ENCODE results near the gene MAML2.

MAML2 gene

GRCh38 chr11:96317571-96317970, 25.4 kb downstream of the MAML2 start:
- H3K9ac ChIP-seq (ENCODE audit: low read length) = no peak overlapping the region
- H2AFZ ChIP-seq (ENCODE audit: low read length) = no peak overlapping the region
- no peaks in the 10 kb centered on the region for H3K27me3 ChIP-seq (replicated peaks; ENCODE audit: insufficient read depth, low read length)
- no peaks in the 10 kb centered on the region for H3K9me2 ChIP-seq (replicated peaks; ENCODE audit: insufficient read depth, low read length)
- peaks cover 96% of the 10 kb centered on the region for H3K79me2 ChIP-seq (ENCODE audit: low read length)
- peaks cover 29% of the 10 kb centered on the region for H3K4me1 ChIP-seq (ENCODE audit: low read length)
- H3F3A ChIP-seq (ENCODE audit: insufficient read depth, low read length) = peaks cover 16% of the 10 kb centered on the region
- H3K36me3 ChIP-seq (replicated peaks; ENCODE audit: insufficient read depth, low read length) = no peaks in the 10 kb centered on the region
- H4K20me1 ChIP-seq (ENCODE audit: insufficient read depth, low read length) = no peaks in the 10 kb centered on the region
- H3K9me3 ChIP-seq (replicated peaks; ENCODE audit: insufficient read depth, low read length) = no peaks in the 10 kb centered on the region
- H3K4me2 ChIP-seq (ENCODE audit: low read depth, low read length) = peak overlapping the region; percentile 11; the same call in 1 of the 2 replicates
- H3K27ac ChIP-seq (ENCODE audit: low read length) = peak overlapping the region; percentile 44; the same call in 1 of the 2 replicates
- no peak overlapping the region for H3K4me3 ChIP-seq (ENCODE audit: low read length)
- peak; percentile 25 for DNase-seq
- TF ChIP-seq EZH2phosphoT487 (IDR thresholded peaks at IDR 0.05; ENCODE audit: low read length) = no peak

GRCh38 chr11:96316869-96317268, 26.1 kb downstream of the MAML2 start:
- Histone ChIP-seq H3K4me3 (ENCODE audit: low read length) (no peak overlapping the region), H3K9me3 (replicated peaks; ENCODE audit: insufficient read depth, low read length) (no peaks in the 10 kb centered on the region), H3K27ac (ENCODE audit: low read length) (no peak overlapping the region), H3K36me3 (replicated peaks; ENCODE audit: insufficient read depth, low read length) (no peaks in the 10 kb centered on the region), H3K4me2 (ENCODE audit: low read depth, low read length) (no peak overlapping the region), H3K9me2 (replicated peaks; ENCODE audit: insufficient read depth, low read length) (no peaks in the 10 kb centered on the region), H3K27me3 (replicated peaks; ENCODE audit: insufficient read depth, low read length) (no peaks in the 10 kb centered on the region), H3K4me1 (ENCODE audit: low read length) (peaks cover 29% of the 10 kb centered on the region), H3K9ac (ENCODE audit: low read length) (no peak overlapping the region), H2AFZ (ENCODE audit: low read length) (no peak overlapping the region), H4K20me1 (ENCODE audit: insufficient read depth, low read length) (no peaks in the 10 kb centered on the region), H3K79me2 (ENCODE audit: low read length) (peaks cover 94% of the 10 kb centered on the region), H3F3A (ENCODE audit: insufficient read depth, low read length) (peaks cover 16% of the 10 kb centered on the region)
- TF ChIP-seq CTCF (IDR thresholded peaks at IDR 0.05; ENCODE audit: low read length) (no peak), EZH2phosphoT487 (IDR thresholded peaks at IDR 0.05; ENCODE audit: low read length) (no peak), EZH2 (optimal IDR thresholded peaks at IDR 0.05; ENCODE audit: low read depth, low read length) (no peak)
- no peak for DNase-seq

- H4K20me1 ChIP-seq (ENCODE audit: insufficient read depth, low read length) = no peaks in the 10 kb centered on the region
- H3K9me2 ChIP-seq (replicated peaks; ENCODE audit: insufficient read depth, low read length) = no peaks in the 10 kb centered on the region
- no peak overlapping the region for H3K27ac ChIP-seq (ENCODE audit: low read length)
- peaks cover 16% of the 10 kb centered on the region for H3F3A ChIP-seq (ENCODE audit: insufficient read depth, low read length)
- H2AFZ ChIP-seq (ENCODE audit: low read length) = no peak overlapping the region
- H3K9me3 ChIP-seq (replicated peaks; ENCODE audit: insufficient read depth, low read length) = no peaks in the 10 kb centered on the region
- peaks cover 29% of the 10 kb centered on the region for H3K4me1 ChIP-seq (ENCODE audit: low read length)
- no peaks in the 10 kb centered on the region for H3K36me3 ChIP-seq (replicated peaks; ENCODE audit: insufficient read depth, low read length)
- peaks cover 93% of the 10 kb centered on the region for H3K79me2 ChIP-seq (ENCODE audit: low read length)
- TF ChIP-seq EZH2phosphoT487 (IDR thresholded peaks at IDR 0.05; ENCODE audit: low read length) (no peak), CTCF (IDR thresholded peaks at IDR 0.05; ENCODE audit: low read length) (no peak), EZH2 (optimal IDR thresholded peaks at IDR 0.05; ENCODE audit: low read depth, low read length) (no peak)
- no peaks in the 10 kb centered on the region for H3K27me3 ChIP-seq (replicated peaks; ENCODE audit: insufficient read depth, low read length)
- H3K4me2 ChIP-seq (ENCODE audit: low read depth, low read length) = no peak overlapping the region
- H3K4me3 ChIP-seq (ENCODE audit: low read length) = no peak overlapping the region
- no peak overlapping the region for H3K9ac ChIP-seq (ENCODE audit: low read length)
- DNase-seq = no peak
Observed at GRCh38 chr11:96315476-96315875, 27.5 kb downstream of the MAML2 start.

GRCh38 chr11:96314326-96315020, 28.5 kb downstream of the MAML2 start:
- Histone ChIP-seq H3K79me2 (ENCODE audit: low read length) (peaks cover 93% of the 10 kb centered on the region), H3K27me3 (replicated peaks; ENCODE audit: insufficient read depth, low read length) (no peaks in the 10 kb centered on the region), H3K4me1 (ENCODE audit: low read length) (peaks cover 29% of the 10 kb centered on the region), H3K36me3 (replicated peaks; ENCODE audit: insufficient read depth, low read length) (no peaks in the 10 kb centered on the region), H3K27ac (ENCODE audit: low read length) (no peak overlapping the region), H4K20me1 (ENCODE audit: insufficient read depth, low read length) (no peaks in the 10 kb centered on the region), H3K4me3 (ENCODE audit: low read length) (no peak overlapping the region), H3K9ac (ENCODE audit: low read length) (no peak overlapping the region), H3F3A (ENCODE audit: insufficient read depth, low read length) (peaks cover 16% of the 10 kb centered on the region), H3K9me3 (replicated peaks; ENCODE audit: insufficient read depth, low read length) (no peaks in the 10 kb centered on the region), H3K4me2 (ENCODE audit: low read depth, low read length) (no peak overlapping the region), H2AFZ (ENCODE audit: low read length) (no peak overlapping the region), H3K9me2 (replicated peaks; ENCODE audit: insufficient read depth, low read length) (no peaks in the 10 kb centered on the region)
- no peak for DNase-seq
- TF ChIP-seq EZH2 (optimal IDR thresholded peaks at IDR 0.05; ENCODE audit: low read depth, low read length) (no peak), EZH2phosphoT487 (IDR thresholded peaks at IDR 0.05; ENCODE audit: low read length) (no peak), CTCF (IDR thresholded peaks at IDR 0.05; ENCODE audit: low read length) (no peak)

Data from MM.1S (cell line).